T-helper 2 cell (primary cell): ENCODE data around the gene OR6J1.

ENCODE experiments used
- DNase-seq, 5 experiments: peaks; one replicate each; pipeline versions ENCODE4 v3.0.0 to v3.0.0-alpha.2; 2012 to 2022

OR6J1 gene

GRCh38 chr14:22602862-22603261 lies 41.3 kb downstream of the OR6J1 start:
- no peak for DNase-seq

GRCh38 chr14:22601996-22602395 lies 42.2 kb downstream of the OR6J1 start:
- DNase-seq, result no peak

DNA sequence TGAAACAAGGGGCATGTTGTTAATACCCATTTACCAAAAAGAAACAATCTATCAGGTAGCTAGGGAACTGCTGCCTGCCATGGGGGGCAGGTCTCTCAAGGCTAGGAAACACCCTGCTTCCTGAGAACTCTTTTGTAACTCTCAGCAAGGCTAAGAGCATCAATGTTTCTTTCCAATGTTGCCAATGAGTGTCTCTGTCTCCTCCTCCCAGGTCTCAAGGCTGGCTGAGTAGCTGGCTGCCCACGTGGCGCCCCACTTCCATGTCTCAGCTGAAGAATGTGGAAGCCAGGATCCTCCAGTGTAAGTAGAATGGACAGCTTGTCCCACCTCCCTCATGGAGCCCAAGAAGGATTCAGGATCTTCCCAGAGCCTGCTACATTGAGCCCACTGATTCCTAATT lies 42.7 kb downstream of the OR6J1 start:
- DNase-seq, result no peak

DNA sequence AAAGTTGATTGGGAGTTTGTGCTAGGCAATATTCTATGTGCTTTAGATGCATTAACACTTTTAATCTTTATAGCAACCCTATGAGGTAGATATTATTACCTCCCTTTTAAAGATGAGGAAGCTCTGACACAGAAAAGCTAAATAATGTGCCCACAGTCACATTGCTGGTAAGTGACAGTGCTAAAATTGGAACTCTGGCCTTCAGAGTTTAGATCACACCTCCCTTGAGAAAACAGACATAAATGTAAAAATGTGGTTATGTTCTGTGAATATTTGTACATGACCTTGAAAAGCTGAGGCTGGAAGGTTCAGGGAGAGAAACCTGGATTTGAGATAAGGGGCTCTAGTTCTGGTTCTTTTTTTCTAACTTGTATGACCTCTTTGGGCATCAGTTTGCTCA lies 44.1 kb downstream of the OR6J1 start:
- no peak for DNase-seq

DNA sequence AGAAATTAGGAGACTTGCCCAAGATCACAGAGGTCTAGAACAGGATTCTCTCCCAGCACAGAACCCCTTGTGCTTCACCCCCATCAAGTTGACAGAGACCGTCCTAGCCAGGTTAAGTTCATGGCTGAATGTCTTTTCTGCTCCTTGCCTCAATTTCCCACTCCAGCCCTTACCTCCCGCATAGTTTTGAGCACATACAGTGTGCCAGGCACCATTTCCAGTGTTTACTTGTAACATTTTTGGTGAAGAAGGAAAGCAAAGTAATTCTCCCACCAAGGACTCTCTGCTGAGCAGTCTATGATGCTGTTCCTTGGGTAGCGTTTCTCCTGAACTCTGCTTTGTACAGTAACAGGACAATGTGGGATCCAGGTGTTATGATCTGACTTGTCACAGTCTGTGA lies 44.8 kb downstream of the OR6J1 start:
- DNase-seq, result no peak

DNA sequence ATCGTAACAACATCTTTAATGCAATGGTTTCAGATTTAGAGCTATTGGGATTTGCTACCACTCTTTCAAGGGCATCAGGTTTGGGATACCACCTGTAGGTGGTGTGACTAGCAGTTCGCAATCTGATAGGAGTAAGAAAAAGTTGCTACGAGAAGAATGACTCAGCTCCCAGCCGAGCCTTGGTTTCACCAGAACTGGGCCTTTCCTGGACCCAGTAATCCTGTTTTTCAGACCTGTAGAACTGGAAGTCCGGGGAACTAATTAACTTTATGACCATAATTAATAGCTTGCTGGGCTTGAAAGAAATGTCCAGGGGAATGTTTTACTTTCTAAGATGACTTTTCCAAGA lies 45.3 kb downstream of the OR6J1 start:
- peak in 1 of 5 experiments; percentile 60 for DNase-seq

GRCh38 chr14:22598099-22598895 lies 45.9 kb downstream of the OR6J1 start, which contains the start of gene ABHD4:
TSS of gene ABHD4 (plus strand) at chr14:22598300. CDS start at chr14:22598307, 7 bp downstream.
- peak; percentile 28 to 71 (median 54) for DNase-seq

DNA sequence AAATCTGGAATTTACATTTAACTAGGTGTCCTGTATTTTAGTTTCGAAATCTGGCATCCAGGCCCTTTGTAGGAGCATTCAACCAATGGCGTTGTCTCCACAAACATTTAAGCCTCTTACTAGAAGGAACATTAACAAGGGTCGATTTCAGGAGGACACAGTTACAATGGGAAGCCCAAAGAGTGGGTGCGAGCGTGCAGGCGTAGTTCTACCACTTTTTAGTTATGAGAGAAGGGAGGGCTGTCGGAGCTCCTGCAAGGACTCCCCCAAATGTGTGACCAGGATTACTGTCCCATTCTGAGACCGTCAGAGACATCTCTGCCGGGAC lies 46.4 kb downstream of the OR6J1 start:
- DNase-seq, result no peak

- DNase-seq, result no peak
Observed at GRCh38 chr14:22597265-22597664, 46.9 kb downstream of the OR6J1 start.

GRCh38 chr14:22596354-22596879 lies 47.7 kb downstream of the OR6J1 start:
- no peak for DNase-seq

DNA sequence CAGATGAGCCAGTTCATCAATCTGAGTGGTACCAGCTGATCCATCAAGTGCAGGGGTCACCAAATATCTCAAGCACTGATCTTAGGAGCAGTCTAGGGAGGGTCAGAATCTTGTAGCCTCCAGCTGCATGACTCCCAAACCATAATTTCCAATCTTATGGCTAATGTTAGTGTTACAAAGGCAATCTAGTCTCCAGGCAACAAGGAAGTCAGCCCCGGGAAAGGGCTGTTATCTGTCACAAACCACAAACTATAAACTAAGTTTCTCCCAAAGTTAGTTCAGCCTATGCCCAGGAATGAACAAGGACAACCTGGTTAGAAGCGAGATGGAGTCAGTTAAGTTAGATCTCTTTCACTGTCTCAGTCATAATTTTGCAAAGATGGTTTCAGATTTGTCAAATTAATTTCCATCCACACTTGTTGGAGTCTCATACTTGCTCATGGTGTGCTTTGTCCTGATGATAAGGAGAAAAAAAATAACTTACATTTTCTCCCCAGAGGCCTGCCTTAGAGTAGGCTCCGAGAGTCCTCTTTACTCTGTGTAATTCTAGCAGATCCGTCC lies 49.9 kb downstream of the OR6J1 start:
- no peak for DNase-seq

DNA sequence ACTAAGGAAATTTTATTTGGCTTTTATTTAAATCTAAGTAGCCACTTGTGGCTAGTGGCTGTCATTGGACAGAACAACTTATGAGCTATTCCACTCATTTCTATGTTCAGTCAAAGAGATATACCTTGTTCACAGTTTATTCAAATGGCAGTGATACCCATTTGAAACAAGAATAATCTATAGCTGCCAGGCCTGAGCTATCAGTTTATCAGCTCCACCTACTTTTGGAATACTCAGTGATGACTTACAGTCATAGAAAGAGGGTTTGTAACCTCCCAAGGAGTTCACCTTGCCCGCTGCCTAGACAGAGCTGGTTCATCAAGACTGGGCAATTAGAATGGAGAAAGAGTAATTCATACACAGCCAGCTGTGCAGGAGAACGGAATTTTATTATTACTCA lies 50.6 kb downstream of the OR6J1 start:
- no peak for DNase-seq

GRCh38 chr14:22593189-22593588 lies 51.0 kb downstream of the OR6J1 start:
- DNase-seq, result no peak

DNA sequence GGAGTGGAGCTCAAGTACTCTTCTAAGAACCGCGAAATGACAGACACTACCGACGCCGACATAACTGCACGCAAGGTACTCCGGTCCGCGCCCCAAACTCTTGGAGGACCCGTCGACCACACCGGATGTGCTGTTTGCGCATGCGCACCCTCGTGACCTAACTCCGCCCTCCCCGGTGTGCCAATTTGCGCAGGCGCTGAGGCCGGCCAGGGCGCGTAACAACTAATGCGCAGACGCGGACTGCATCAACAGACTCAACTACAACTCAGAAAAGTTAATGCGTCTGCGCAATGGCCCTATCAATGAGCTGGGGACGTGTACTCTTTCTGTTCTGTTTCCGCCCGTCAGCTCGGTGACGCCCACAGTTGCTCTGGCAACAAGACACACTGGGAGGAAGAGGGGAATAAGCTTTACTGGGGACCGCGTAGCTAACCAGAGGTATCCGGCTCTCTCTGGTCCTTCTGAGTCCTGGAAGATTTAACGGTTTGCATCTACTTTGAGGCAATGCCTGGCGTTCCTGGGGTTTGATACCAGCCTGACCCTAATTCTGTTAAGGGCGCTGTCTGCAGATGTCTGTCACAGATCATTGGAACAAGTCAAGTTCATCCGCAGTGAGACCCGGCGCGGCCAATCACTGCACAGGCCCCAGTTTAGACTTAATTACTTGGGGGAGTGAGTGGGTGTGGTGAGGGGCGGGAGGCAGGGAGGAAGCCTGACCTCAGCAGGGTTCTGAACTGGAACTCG lies 54.9 kb downstream of the OR6J1 start, which contains the start of gene DAD1:
DAD1 (minus strand) TSS at position 129 of the 744 bp plus-strand sequence; CDS start at position 62, 67 bp downstream.
- peak; percentile 98 to 100 (median 99) for DNase-seq

DNA sequence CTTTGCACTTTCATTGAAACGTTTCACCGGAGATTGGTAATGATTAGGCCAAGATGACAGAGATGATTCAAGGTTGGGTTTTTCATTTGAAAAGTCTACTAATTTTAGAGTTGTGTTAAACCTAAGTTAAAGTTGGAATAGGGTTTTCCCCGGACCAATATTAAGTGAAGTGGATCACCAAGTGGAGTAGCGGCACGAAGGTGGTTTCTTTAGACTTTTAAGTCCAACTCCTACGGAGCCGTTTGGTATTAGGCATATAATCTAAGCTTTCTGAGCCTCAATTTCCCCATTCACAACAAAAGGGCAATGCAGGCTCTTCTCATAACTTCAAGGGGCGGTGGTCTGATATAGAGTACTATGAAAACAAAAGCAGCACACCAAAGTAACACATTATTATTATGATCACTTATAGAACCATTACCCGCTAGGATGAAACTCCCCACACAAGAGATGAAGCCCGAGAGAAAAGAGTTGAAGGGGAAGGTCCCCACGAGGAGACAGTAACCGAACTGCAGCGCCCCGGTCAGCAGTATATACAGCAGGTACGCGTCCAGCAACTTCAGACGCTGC lies 55.5 kb downstream of the OR6J1 start:
- no peak for DNase-seq

- peak in 1 of 5 experiments; percentile 64 for DNase-seq
Observed at GRCh38 chr14:22587677-22588422, 56.3 kb downstream of the OR6J1 start.

DNA sequence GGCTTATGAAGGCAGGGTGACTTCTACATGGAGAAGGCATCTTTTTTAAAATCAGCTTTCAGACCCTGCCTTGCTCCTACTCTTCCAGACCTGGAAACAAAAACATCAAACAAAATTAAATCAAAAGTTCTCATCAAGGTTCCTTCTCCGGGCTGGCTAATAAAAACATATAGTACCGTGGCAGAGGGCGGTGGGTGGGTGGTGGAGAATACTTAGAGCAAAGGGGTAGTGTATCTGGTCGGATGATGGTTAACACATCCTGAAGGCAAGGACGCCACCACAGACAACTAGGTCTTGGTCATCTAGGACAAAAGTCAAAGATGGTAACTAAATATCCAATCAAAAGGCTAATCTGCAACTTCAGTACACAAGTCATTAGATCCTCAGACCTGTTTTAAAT lies 56.9 kb downstream of the OR6J1 start:
- DNase-seq, result no peak

DNA sequence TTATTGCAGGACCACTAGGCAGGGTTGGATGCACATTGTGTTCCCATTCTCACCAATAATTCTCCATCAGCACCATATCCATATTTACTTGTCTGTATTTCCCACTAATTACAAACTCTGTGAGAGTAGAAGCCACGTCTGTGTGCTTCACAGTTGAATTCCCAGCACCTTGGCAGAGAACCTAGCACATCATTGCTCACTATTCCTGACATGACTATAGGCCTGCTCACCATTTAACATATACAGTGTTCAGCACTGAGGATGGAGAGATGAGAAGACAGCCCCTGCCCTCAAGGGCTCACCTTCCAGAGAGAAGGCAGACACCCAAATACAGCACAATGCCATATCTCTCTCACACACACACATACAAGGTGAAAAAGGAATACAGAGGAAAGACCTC lies 60.2 kb downstream of the OR6J1 start:
- no peak for DNase-seq
